Endodermal cell (in vitro differentiated cells): ENCODE measurements around the gene CALHM4. TPM values are rescaled to one million over a fixed set of nuclear protein-coding genes. Genes with fewer than 3 reads are reported as not detected.

ENCODE experiments used
- DNase-seq: peaks from one replicate; pipeline ENCODE4 v3.0.0-alpha.2; 2017
- H3K27ac ChIP-seq: 2 replicates; pipeline ENCODE4 v1.5.1; 2013; ENCODE audit warnings: mild to moderate bottlenecking, low read depth, low read length, moderate library complexity
- H3K27me3 ChIP-seq: 2 replicates; pipeline ENCODE4 v1.6.1; 2013; ENCODE audit warnings: mild to moderate bottlenecking, low read length, moderate library complexity; ENCODE audit not compliant: insufficient read depth, control insufficient read depth, poor library complexity, severe bottlenecking
- H3K36me3 ChIP-seq: 2 replicates; pipeline ENCODE4 v1.7.0; 2013; ENCODE audit warnings: mild to moderate bottlenecking, low read length, moderate library complexity; ENCODE audit not compliant: control insufficient read depth, insufficient read depth
- H3K4me1 ChIP-seq: one replicate; pipeline ENCODE4 v1.7.0; 2013; ENCODE audit warnings: low read length; ENCODE audit not compliant: control insufficient read depth, insufficient read depth
- H3K4me3 ChIP-seq: 2 replicates; pipeline ENCODE4 v1.5.1; 2013; ENCODE audit warnings: mild to moderate bottlenecking, low read length, moderate library complexity
- H3K9ac ChIP-seq: 2 replicates; pipeline ENCODE4 v1.6.1; 2013; ENCODE audit warnings: mild to moderate bottlenecking, low read length, moderate library complexity; ENCODE audit not compliant: poor library complexity, severe bottlenecking; ENCODE audit errors: extremely low read depth
- H3K9me3 ChIP-seq: 2 replicates; pipeline ENCODE4 v1.6.1; 2013; ENCODE audit warnings: mild to moderate bottlenecking, low read length, moderate library complexity; ENCODE audit not compliant: control insufficient read depth
- H3K27ac Mint-ChIP-seq: 2 replicates; pipeline ENCODE4 v1.8.0; 2020; ENCODE audit warnings: mixed read lengths
- H3K27me3 Mint-ChIP-seq: 2 replicates; pipeline ENCODE4 v1.8.0; 2021; ENCODE audit warnings: mild to moderate bottlenecking, mixed read lengths; ENCODE audit not compliant: insufficient read depth
- H3K36me3 Mint-ChIP-seq: 2 replicates; pipeline ENCODE4 v1.8.0; 2020; ENCODE audit warnings: low read depth, mixed read lengths
- H3K4me1 Mint-ChIP-seq: 2 replicates; pipeline ENCODE4 v1.8.0; 2020; ENCODE audit warnings: mixed read lengths
- H3K4me3 Mint-ChIP-seq: 2 replicates; pipeline ENCODE4 v1.8.0; 2020; ENCODE audit warnings: mild to moderate bottlenecking, moderate library complexity, mixed read lengths
- H3K9me3 Mint-ChIP-seq: 2 replicates; pipeline ENCODE4 v1.8.0; 2020; ENCODE audit warnings: mild to moderate bottlenecking, mixed read lengths
- CTCF ChIP-seq: fragments of 200-600 bp; sonication (generic); conservative IDR thresholded peaks from 2 replicates; pipeline ENCODE4 v1.5.0; 2021; ENCODE audit warnings: antibody characterized with exemption, mild to moderate bottlenecking
- WGBS, 2 experiments: methylation state at CpG; one replicate each; pipeline versions ENCODE4 v1.1.5 to v1.1.7; 2013; ENCODE audit warnings: missing lambda C conversion rate in 2 of 2, mixed read lengths in 1 of 2; ENCODE audit not compliant: insufficient coverage in 1 of 2, insufficient read length in 1 of 2; 5-methylcytosine and 5-hydroxymethylcytosine counted together
- long read RNA-seq, 4 experiments: library from polyadenylated mRNA in 2 of 4; library from RNA in 1 of 4; library from capped mRNA in 1 of 4; stranded (forward) in 3 of 4; unstranded in 1 of 4; transcript quantifications; one replicate each; pipeline ENCODE4 v2.0.0, GENCODE V29; 2020 to 2021; ENCODE audit warnings: inconsistent platforms in 1 of 4
- polyA plus RNA-seq, 2 experiments: library from polyadenylated mRNA; stranded (reverse); fragments of 50-300 nt; gene quantifications; one replicate each; pipeline ENCODE4 v1.2.3, GENCODE V29; 2013
- total RNA-seq, 2 donors: library from RNA; stranded (reverse); fragmentation: NEBNext Ultra II Directional in 1 of 2; extraction: Animal tissue kit (Norgen Biotek cat#: 25700) in 1 of 2; gene quantifications; 2 replicates in 1 of 2; 3 replicates in 1 of 2; pipeline ENCODE4 v1.2.1, GENCODE V29; 2021

The CALHM4 gene, protein sequence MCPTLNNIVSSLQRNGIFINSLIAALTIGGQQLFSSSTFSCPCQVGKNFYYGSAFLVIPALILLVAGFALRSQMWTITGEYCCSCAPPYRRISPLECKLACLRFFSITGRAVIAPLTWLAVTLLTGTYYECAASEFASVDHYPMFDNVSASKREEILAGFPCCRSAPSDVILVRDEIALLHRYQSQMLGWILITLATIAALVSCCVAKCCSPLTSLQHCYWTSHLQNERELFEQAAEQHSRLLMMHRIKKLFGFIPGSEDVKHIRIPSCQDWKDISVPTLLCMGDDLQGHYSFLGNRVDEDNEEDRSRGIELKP
- total RNA-seq, result not detected
- polyA plus RNA-seq (2013, experiment 1 of 2), result not detected
- not detected for polyA plus RNA-seq (2013, experiment 2 of 2)
- long read RNA-seq, experiment 1, result 0 reads
- long read RNA-seq, experiment 2, result 0 reads
- long read RNA-seq, experiment 3, result 0 reads
- long read RNA-seq, experiment 4, result 0 reads

- no peak within 1 kb of the TSS for H3K9ac ChIP-seq
- H3K36me3 ChIP-seq, result no peaks in the 10 kb centered on the region
- Mint-ChIP-seq H3K36me3 (no peaks in the 10 kb centered on the region), H3K27ac (no peak within 1 kb of the TSS), H3K27me3 (peaks cover 6% of the 10 kb centered on the region), H3K9me3 (no peaks in the 10 kb centered on the region), H3K4me1 (no peaks in the 10 kb centered on the region), H3K4me3 (no peak within 1 kb of the TSS)
- no peak within 1 kb of the TSS for H3K4me3 ChIP-seq
- no peak for TF ChIP-seq CTCF
- H3K27ac ChIP-seq, result no peak within 1 kb of the TSS
- H3K4me1 ChIP-seq, result no peaks in the 10 kb centered on the region
- H3K27me3 ChIP-seq, result no peaks in the 10 kb centered on the region
- no peaks in the 10 kb centered on the region for H3K9me3 ChIP-seq
- DNase-seq, result no peak
Measured at GRCh38 chr6:116553451-116553850, at the start of gene CALHM4. Gene CALHM4, plus strand, starts transcription at chr6:116553751. Its CDS starts 43 bp downstream, at chr6:116553794.

DNA sequence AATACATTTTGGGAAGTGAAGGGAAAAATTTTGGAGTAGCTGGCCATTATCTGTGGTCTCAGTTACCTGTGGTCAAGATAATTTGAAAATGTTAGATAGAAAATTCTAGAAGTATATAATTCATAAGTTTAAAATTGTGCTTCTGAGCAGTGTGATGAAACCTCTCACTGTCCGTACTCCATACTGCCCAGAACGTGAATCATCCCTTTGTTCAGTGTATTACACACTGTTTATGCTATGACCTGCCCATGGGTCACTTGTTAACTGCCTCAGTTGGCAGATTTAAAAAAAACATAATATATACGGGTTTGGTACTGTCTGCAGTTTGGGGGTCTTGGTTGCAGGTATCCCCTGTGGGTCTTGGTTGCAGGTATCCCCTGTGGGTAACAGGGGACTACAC is 46.2 kb upstream of the CALHM4 start:
- Mint-ChIP-seq H3K4me1 (peaks cover 12% of the 10 kb centered on the region), H3K27me3 (peaks cover 8% of the 10 kb centered on the region), H3K9me3 (peaks cover 23% of the 10 kb centered on the region), H3K27ac (no peak overlapping the region), H3K4me3 (no peak overlapping the region), H3K36me3 (no peaks in the 10 kb centered on the region)
- 90 to 94% methylated on average over 2 to 3 of the region's 3 CpGs for WGBS, 2 experiments
- H3K27me3 ChIP-seq, result no peaks in the 10 kb centered on the region
- H3K4me3 ChIP-seq, result no peak overlapping the region
- H3K4me1 ChIP-seq, result peaks cover 7% of the 10 kb centered on the region
- H3K27ac ChIP-seq, result no peak overlapping the region
- TF ChIP-seq CTCF, result no peak
- H3K9me3 ChIP-seq, result peaks cover 11% of the 10 kb centered on the region
- no peak for DNase-seq
- H3K9ac ChIP-seq, result no peak overlapping the region
- no peaks in the 10 kb centered on the region for H3K36me3 ChIP-seq

- no peaks in the 10 kb centered on the region for H3K36me3 Mint-ChIP-seq
- peaks cover 7% of the 10 kb centered on the region for H3K4me1 ChIP-seq
- H3K4me3 ChIP-seq, result no peak overlapping the region
- H3K9me3 Mint-ChIP-seq, result peaks cover 21% of the 10 kb centered on the region
- H3K9me3 ChIP-seq, result peaks cover 11% of the 10 kb centered on the region
- no peaks in the 10 kb centered on the region for H3K36me3 ChIP-seq
- H3K27ac Mint-ChIP-seq, result no peak overlapping the region
- H3K9ac ChIP-seq, result no peak overlapping the region
- H3K27ac ChIP-seq, result no peak overlapping the region
- H3K4me3 Mint-ChIP-seq, result no peak overlapping the region
- H3K27me3 ChIP-seq, result no peaks in the 10 kb centered on the region
- no peak for DNase-seq
- peaks cover 4% of the 10 kb centered on the region for H3K27me3 Mint-ChIP-seq
- peaks cover 13% of the 10 kb centered on the region for H3K4me1 Mint-ChIP-seq
- TF ChIP-seq CTCF, result no peak
Measured at GRCh38 chr6:116508527-116508926, 45.0 kb upstream of the CALHM4 start.
